IMR-90 (cell line): ENCODE data around the gene PHF19. TPM values are rescaled to one million over a fixed set of nuclear protein-coding genes. Genes with fewer than 3 reads are reported as not detected.

Experiments used
- ATAC-seq: fragments of 200-7000 bp; cut with Tn5 transposase; 2 replicates; pipeline ENCODE4 v1.9.1; 2020; ENCODE audit warnings: low read depth, mild to moderate bottlenecking, moderate library complexity
- BruUV-seq: library from RNA; stranded (reverse); fragments of 400-500 nt; replicated peaks from 2 replicates; lab custom pipeline; 2021; lab: Mats Ljungman, UMichigan
- CTCF ChIA-PET: fragments of 300-600 bp; formaldehyde crosslinking; extraction: SDS; loops from one replicate; lab custom pipeline; 2021; ENCODE audit warnings: antibody characterized with exemption; lab: Yijun Ruan, JAX
- POLR2A ChIA-PET: fragments of 300-600 bp; sonication (Branson Sonifier 250); formaldehyde crosslinking; loops from one replicate; lab custom pipeline; 2022; ENCODE audit warnings: antibody characterized with exemption; ENCODE audit not compliant: unreplicated experiment; lab: Charles Lee
- DNase-seq: peaks from one replicate; pipeline ENCODE4 v3.0.0; 2013
- H2AFZ ChIP-seq: replicated peaks from 2 replicates; pipeline ENCODE3; 2013; ENCODE audit warnings: low read length, mild to moderate bottlenecking; ENCODE audit not compliant: poor library complexity
- H2AK5ac ChIP-seq: 2 replicates; pipeline ENCODE4 v1.6.1; 2013; ENCODE audit warnings: low read depth, low read length, inconsistent platforms
- H2AK9ac ChIP-seq: replicated peaks from 2 replicates; pipeline ENCODE3; 2013; ENCODE audit warnings: mild to moderate bottlenecking, low read depth, low read length, moderate library complexity; ENCODE audit not compliant: poor library complexity
- H2BK120ac ChIP-seq: 2 replicates; pipeline ENCODE4 v1.6.1; 2013; ENCODE audit warnings: low read depth, low read length, inconsistent platforms
- H2BK15ac ChIP-seq: 3 replicates; pipeline ENCODE4 v1.6.1; 2013; ENCODE audit warnings: low read depth, low read length, inconsistent platforms
- H2BK20ac ChIP-seq: 2 replicates; pipeline ENCODE4 v1.6.1; 2013; ENCODE audit warnings: low read depth, mild to moderate bottlenecking, inconsistent platforms, low read length, moderate library complexity
- H2BK5ac ChIP-seq: 2 replicates; pipeline ENCODE4 v1.6.1; 2013; ENCODE audit warnings: mild to moderate bottlenecking, low read depth, low read length, inconsistent platforms; ENCODE audit not compliant: poor library complexity, severe bottlenecking
- H3K14ac ChIP-seq: replicated peaks from 2 replicates; pipeline ENCODE4 v1.6.1; 2013; ENCODE audit warnings: low read depth, low read length, inconsistent platforms
- H3K18ac ChIP-seq: 2 replicates; pipeline ENCODE4 v1.6.1; 2013; ENCODE audit warnings: low read depth, low read length, control low read depth
- H3K23ac ChIP-seq: 2 replicates; pipeline ENCODE4 v1.6.1; 2013; ENCODE audit warnings: low read depth, low read length, inconsistent platforms
- H3K27ac ChIP-seq: 2 replicates; pipeline ENCODE4 v1.5.1; 2013; ENCODE audit warnings: mild to moderate bottlenecking, control low read depth, low read length; ENCODE audit not compliant: insufficient read depth
- H3K27me3 ChIP-seq: 2 replicates; pipeline ENCODE4 v1.6.1; 2013; ENCODE audit warnings: low read length; ENCODE audit not compliant: control insufficient read depth, insufficient read depth
- H3K36me3 ChIP-seq: 2 replicates; pipeline ENCODE4 v1.6.1; 2013; ENCODE audit warnings: low read length, mixed read lengths; ENCODE audit not compliant: control insufficient read depth, insufficient read depth
- H3K4ac ChIP-seq: 2 replicates; pipeline ENCODE4 v1.6.1; 2013; ENCODE audit warnings: low read depth, low read length, inconsistent platforms
- H3K4me1 ChIP-seq: 2 replicates; pipeline ENCODE4 v1.6.1; 2013; ENCODE audit warnings: low read length, mixed read lengths; ENCODE audit not compliant: control insufficient read depth, insufficient read depth
- H3K4me2 ChIP-seq: 2 replicates; pipeline ENCODE4 v1.6.1; 2013; ENCODE audit warnings: low read depth, mild to moderate bottlenecking, control low read depth, low read length, moderate library complexity
- H3K4me3 ChIP-seq: 2 replicates; pipeline ENCODE4 v1.5.1; 2013; ENCODE audit warnings: low read depth, mild to moderate bottlenecking, control low read depth, low read length, moderate library complexity; ENCODE audit not compliant: insufficient read depth
- H3K56ac ChIP-seq: 2 replicates; pipeline ENCODE4 v1.6.1; 2013; ENCODE audit warnings: low read length, inconsistent platforms; ENCODE audit not compliant: insufficient read depth; ENCODE audit errors: extremely low read depth
- H3K79me1 ChIP-seq, 2 experiments: 2 replicates each; pipeline ENCODE4 v1.6.1; 2013; ENCODE audit warnings: low read length in 2 of 2, inconsistent platforms in 1 of 2, low read depth in 1 of 2
- H3K9ac ChIP-seq: 2 replicates; pipeline ENCODE4 v1.6.1; 2013; ENCODE audit warnings: low read depth, low read length, control low read depth
- H3K9me1 ChIP-seq: 2 replicates; pipeline ENCODE4 v1.6.1; 2013; ENCODE audit warnings: low read length, inconsistent platforms; ENCODE audit not compliant: insufficient read depth
- H3K9me3 ChIP-seq: 2 replicates; pipeline ENCODE4 v1.6.1; 2013; ENCODE audit warnings: low read length; ENCODE audit not compliant: control insufficient read depth, insufficient read depth
- H4K20me1 ChIP-seq: 2 replicates; pipeline ENCODE4 v1.6.1; 2013; ENCODE audit warnings: low read length, inconsistent platforms; ENCODE audit not compliant: insufficient read depth
- H4K5ac ChIP-seq: 2 replicates; pipeline ENCODE4 v1.6.1; 2013; ENCODE audit warnings: mild to moderate bottlenecking, low read depth, low read length, control low read depth
- H4K8ac ChIP-seq, 2 experiments: 2 replicates each; pipeline ENCODE4 v1.6.1; 2013; ENCODE audit warnings: low read depth in 2 of 2, low read length in 2 of 2, control low read depth in 1 of 2, inconsistent platforms in 1 of 2
- H4K91ac ChIP-seq: 2 replicates; pipeline ENCODE4 v1.6.1; 2013; ENCODE audit warnings: low read depth, low read length, inconsistent platforms; ENCODE audit not compliant: insufficient read depth
- BHLHE40 ChIP-seq: fragments of 150-350 bp; IDR thresholded peaks from 2 replicates; pipeline ENCODE4 v1.6.1; 2016; ENCODE audit warnings: mild to moderate bottlenecking, low read depth, low read length
- CEBPB ChIP-seq: IDR thresholded peaks from 2 replicates; pipeline ENCODE4 v1.6.1; 2012; ENCODE audit warnings: low read depth, low read length, improper control_type of control experiment
- MAZ ChIP-seq: IDR thresholded peaks from 2 replicates; pipeline ENCODE4 v1.6.1; 2012; ENCODE audit warnings: low read depth, mild to moderate bottlenecking, low read length, improper control_type of control experiment, moderate library complexity, borderline replicate concordance
- WGBS, 2 experiments: methylation state at CpG; one replicate each; pipeline versions ENCODE4 v1.1.5 to v1.1.7; 2013; ENCODE audit warnings: missing lambda C conversion rate in 2 of 2; ENCODE audit not compliant: insufficient read length in 1 of 2; ENCODE audit errors: extremely low coverage in 2 of 2; 5-methylcytosine and 5-hydroxymethylcytosine counted together
- dilution Hi-C: fragments of 300-500 bp; cut with HindIII; formaldehyde crosslinking; loops from one replicate; pipeline ENCODE4 v1.14.3; 2018; ENCODE audit warnings: low sequenced_read_pairs; ENCODE audit not compliant: unreplicated experiment
- in situ Hi-C: fragments of 300-500 bp; cut with MboI; formaldehyde crosslinking; loops from 3 replicates; pipeline ENCODE4 v1.14.3; 2019; ENCODE audit warnings: low sequenced_read_pairs, inconsistent platforms, mixed read lengths
- intact Hi-C: fragments of 100-400 bp; cut with micrococcal nuclease; formaldehyde crosslinking; loops from 2 replicates; pipeline ENCODE4 v1.10.0; 2022
- polyA plus RNA-seq, 3 experiments: library from polyadenylated mRNA; depleted of rRNA; stranded (reverse); fragments of >200 nt; gene quantifications; 2 replicates each; pipeline ENCODE4 v1.2.3, GENCODE V29; 2012; ENCODE audit warnings: low replicate concordance in 1 of 3
- total RNA-seq: library from RNA; depleted of rRNA; stranded (reverse); fragments of >200 nt; gene quantifications from 2 replicates; pipeline ENCODE4 v1.2.3, GENCODE V29; 2012

Gene PHF19
- total and polyA plus RNA-seq, 2 of the 4 experiments (the other 2 are of a cell fraction) = 37.6 to 55.6 TPM

DNA sequence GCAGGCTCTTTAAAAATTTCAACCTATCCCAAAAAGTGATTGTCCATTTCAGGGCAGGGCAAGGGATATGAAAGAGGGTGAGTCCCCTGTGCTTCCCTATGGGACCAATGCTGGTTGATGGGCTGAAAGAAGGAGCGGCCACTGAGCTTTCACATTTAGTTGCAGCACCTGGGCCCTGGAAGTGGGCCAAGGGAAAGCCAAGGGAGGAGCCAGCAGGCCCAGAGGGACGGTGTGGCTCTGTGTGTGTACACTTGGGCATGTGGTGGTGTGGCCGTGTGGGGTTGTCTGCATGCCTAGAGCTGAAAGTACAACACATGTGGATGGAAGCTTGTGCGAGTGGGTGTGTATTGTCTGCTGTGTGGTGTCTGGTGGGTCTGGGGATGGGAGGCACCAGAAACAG is 20.3 kb downstream of the PHF19 start:
- no peak overlapping the region for H2BK15ac ChIP-seq
- ATAC-seq (no peak), DNase-seq (no peak)
- no peaks in the 10 kb centered on the region; the same call in 1 of the 2 replicates for H3K9me1 ChIP-seq
- no peaks in the 10 kb centered on the region for H3K79me1 ChIP-seq
- H2AFZ ChIP-seq = no peak overlapping the region
- H3K56ac ChIP-seq = no peak overlapping the region
- no peak overlapping the region for H2AK9ac ChIP-seq
- POLR2A ChIA-PET = interaction anchor here (0.6 kb wide), 1 partner anchor 234 kb away, joined by 4 read pairs; no protein-coding TSS in a partner anchor
- CTCF ChIA-PET = no interaction called here
- no peak overlapping the region for H4K91ac ChIP-seq
- WGBS, 2 experiments = 100% methylated on average over 1 of the region's 4 CpGs; no CpG with 5 or more reads in 1 of the 2 experiments
- no peaks in the 10 kb centered on the region for H3K4me1 ChIP-seq
- TF ChIP-seq CEBPB (no peak), BHLHE40 (no peak), MAZ (no peak)
- H3K27ac ChIP-seq = no peak overlapping the region
- no peak overlapping the region for H3K4ac ChIP-seq
- H3K36me3 ChIP-seq = peaks cover 29% of the 10 kb centered on the region
- H2BK120ac ChIP-seq = no peak overlapping the region
- H3K4me2 ChIP-seq = no peak overlapping the region
- no peak overlapping the region for H3K9ac ChIP-seq
- no peak overlapping the region for H3K14ac ChIP-seq
- dilution Hi-C loops = no loop called here
- no peaks in the 10 kb centered on the region for H4K20me1 ChIP-seq
- no peak overlapping the region for H2BK5ac ChIP-seq
- H3K9me3 ChIP-seq = no peaks in the 10 kb centered on the region
- H2AK5ac ChIP-seq = no peak overlapping the region
- H3K23ac ChIP-seq = no peak overlapping the region
- no peak overlapping the region for H3K4me3 ChIP-seq
- H4K8ac ChIP-seq = no peak overlapping the region
- H3K27me3 ChIP-seq = no peaks in the 10 kb centered on the region
- no TSS peak for BruUV-seq
- H3K18ac ChIP-seq = no peak overlapping the region
- intact Hi-C loops = no loop called here
- no peak overlapping the region for H4K5ac ChIP-seq
- in situ Hi-C loops = no loop called here
- no peak overlapping the region for H2BK20ac ChIP-seq
